ENCODE measurements around the gene SNX8. TPM values are rescaled to one million over a fixed set of nuclear protein-coding genes. Genes with fewer than 3 reads are reported as not detected.

Gene SNX8
- total RNA-seq, 1 experiment from 2014 or later: 40.6 TPM

GRCh38 chr7:2274666-2275065 lies 39.6 kb downstream of the SNX8 start:
- no peak overlapping the region for H3K14ac ChIP-seq (ENCODE audit: insufficient read depth, low read length)
- H3K79me1 ChIP-seq (ENCODE audit: insufficient read depth, low read depth, low read length, poor library complexity, severe bottlenecking): no peaks in the 10 kb centered on the region
- no peak overlapping the region for H2AK5ac ChIP-seq (ENCODE audit: insufficient read length, low read length)
- H3K27me3 Mint-ChIP-seq (ENCODE audit: low read depth): no peaks in the 10 kb centered on the region
- no peak overlapping the region for H2BK12ac ChIP-seq (ENCODE audit: insufficient read length, low read depth, low read length)
- no peak overlapping the region for H2BK5ac ChIP-seq (ENCODE audit: insufficient read length, low read length)
- peaks cover 7 to 38% (median 29%) of the 10 kb centered on the region in 3 experiments; a peak in 6 of 7 replicates for H3K36me3 Mint-ChIP-seq (ENCODE audit: insufficient read depth in 1 of 3, low read depth in 3 of 3)
- no CpG with 5 or more reads among the region's 7 CpGs for WGBS (ENCODE audit: extremely low coverage, insufficient read length, low lambda C conversion rate)
- no peak for DNase-seq
- H4K20me1 ChIP-seq (ENCODE audit: control insufficient read depth, insufficient read depth, insufficient read length): no peaks in the 10 kb centered on the region
- H3K4me1 ChIP-seq (ENCODE audit: insufficient read depth, low read length): peaks cover 2% of the 10 kb centered on the region; the same call in 1 of the 2 replicates
- no peak overlapping the region for H3K4me2 ChIP-seq (ENCODE audit: insufficient read depth, insufficient read length, low read length)
- no peak overlapping the region for H4K8ac ChIP-seq (replicated peaks; ENCODE audit: insufficient read length, low read depth, low read length)
- peaks cover 15% of the 10 kb centered on the region in 2 experiments for H3K4me1 Mint-ChIP-seq
- no peak overlapping the region for H2BK120ac ChIP-seq (ENCODE audit: low read depth, low read length, poor library complexity, severe bottlenecking)
- no peak overlapping the region for H3K56ac ChIP-seq (ENCODE audit: insufficient read length, low read depth, low read length)
- H3K27me3 ChIP-seq (ENCODE audit: insufficient read depth, low read length): no peaks in the 10 kb centered on the region
- no peak for TF ChIP-seq CTCF (conservative IDR thresholded peaks at IDR 0.05)
- H3K4me3 Mint-ChIP-seq: no peak overlapping the region
- H3K9ac ChIP-seq (ENCODE audit: extremely low read depth, insufficient read length, low read length): no peak overlapping the region
- H3K23me2 ChIP-seq (ENCODE audit: insufficient read length, low read depth, low read length, poor library complexity, severe bottlenecking): no peaks in the 10 kb centered on the region
- no peak overlapping the region for H2AFZ ChIP-seq (ENCODE audit: low read length)
- H2BK20ac ChIP-seq (ENCODE audit: low read depth, low read length, poor library complexity, severe bottlenecking): no peak overlapping the region
- no peak overlapping the region for H3T11ph ChIP-seq (ENCODE audit: low read length)
- no peak overlapping the region for H3K4ac ChIP-seq (ENCODE audit: low read depth, low read length)
- no peak overlapping the region for H4K5ac ChIP-seq (ENCODE audit: insufficient read length, low read depth, low read length)
- H3K79me2 ChIP-seq (ENCODE audit: insufficient read depth, low read length): no peaks in the 10 kb centered on the region
- no peaks in the 10 kb centered on the region for H3K9me3 ChIP-seq (ENCODE audit: control insufficient read depth, low read depth, low read length)
- H2BK15ac ChIP-seq (ENCODE audit: low read depth, low read length): no peak overlapping the region
- no peak overlapping the region for H3K27ac ChIP-seq (ENCODE audit: insufficient read length, low read depth, low read length)
- no peak overlapping the region for H3K23ac ChIP-seq (ENCODE audit: insufficient read length, low read depth, low read length)
- H4K91ac ChIP-seq (ENCODE audit: insufficient read length, low read depth, low read length): no peak overlapping the region
- no peaks in the 10 kb centered on the region for H3K9me3 Mint-ChIP-seq
- H3K27ac Mint-ChIP-seq: peak overlapping the region in 2 of 3 experiments; percentile 52 to 86; a peak in 3 of 7 replicates
- no peak overlapping the region for H3K18ac ChIP-seq (ENCODE audit: insufficient read length, low read depth, low read length)

Data from H9 (cell line).